Stimulated activated CD4-positive, alpha-beta T cell treated with anti-CD3 and anti-CD28 coated beads, Interleukin-4, amount 100 ng/mL, for 48 hours (primary cell): ENCODE results near the gene PHF1.
"Not testable (repeated sequence)": the region's sequence is repeated elsewhere in the genome, so short reads cannot be mapped to it uniquely, and the experiment has no call there.

Experiments
- DNase-seq, 2 donors: peaks; one replicate each; pipeline ENCODE4 v3.0.0-alpha.2; 2020; ENCODE audit warnings: low read depth in 2 of 2

PHF1 gene

DNA sequence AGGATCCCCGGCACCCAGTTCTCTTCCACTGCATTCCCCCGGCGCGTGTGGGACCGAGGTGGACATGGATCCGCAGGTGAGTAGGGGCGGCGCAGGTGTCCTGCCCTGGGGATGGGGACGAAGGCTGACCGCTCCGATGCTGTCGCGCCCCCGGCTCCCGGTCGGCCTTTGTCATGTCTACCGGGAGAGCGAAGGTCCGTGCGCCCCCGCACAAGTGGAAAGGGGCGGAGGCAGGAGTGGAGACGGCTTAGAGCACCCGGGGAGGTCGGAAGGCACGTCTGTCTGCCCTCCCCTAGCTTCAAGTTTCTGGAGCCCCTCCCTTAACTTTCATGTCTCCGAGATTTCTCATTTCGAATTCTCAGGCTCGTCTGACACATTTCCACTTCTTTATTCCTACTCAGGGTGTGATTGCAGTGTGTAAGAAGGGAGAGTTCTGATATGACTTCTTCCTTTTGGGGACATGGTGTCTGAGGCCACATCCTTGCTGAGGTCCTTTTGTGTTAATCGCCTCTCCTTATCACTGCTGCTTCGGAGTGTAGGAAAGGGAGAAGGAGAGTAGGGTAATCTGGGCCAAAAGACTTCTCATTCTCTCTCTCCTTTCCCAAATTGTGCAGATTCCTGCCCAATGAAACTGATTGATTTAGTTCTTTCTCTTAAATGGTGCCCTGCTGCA, 18.8 kb upstream of the PHF1 start:
- peak; percentile 56 to 64 for DNase-seq

DNA sequence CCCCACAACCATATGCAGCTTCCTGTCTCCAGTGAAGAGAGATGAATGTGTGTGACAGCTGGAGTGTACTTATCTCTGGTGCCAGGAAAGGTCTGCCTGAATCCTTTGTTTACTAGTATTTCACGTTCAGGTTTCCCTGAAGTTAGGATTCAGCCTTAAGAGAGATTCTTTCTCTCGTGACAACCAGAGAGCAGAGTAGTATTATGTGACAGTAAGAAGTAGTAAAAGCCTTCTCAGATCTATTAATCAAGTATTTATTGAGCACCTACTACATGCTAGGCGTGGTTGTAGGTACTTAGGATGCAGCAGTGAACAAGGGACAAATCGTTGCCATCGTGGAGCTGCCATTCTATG, 18.2 kb upstream of the PHF1 start:
- DNase-seq, result no peak

DNA sequence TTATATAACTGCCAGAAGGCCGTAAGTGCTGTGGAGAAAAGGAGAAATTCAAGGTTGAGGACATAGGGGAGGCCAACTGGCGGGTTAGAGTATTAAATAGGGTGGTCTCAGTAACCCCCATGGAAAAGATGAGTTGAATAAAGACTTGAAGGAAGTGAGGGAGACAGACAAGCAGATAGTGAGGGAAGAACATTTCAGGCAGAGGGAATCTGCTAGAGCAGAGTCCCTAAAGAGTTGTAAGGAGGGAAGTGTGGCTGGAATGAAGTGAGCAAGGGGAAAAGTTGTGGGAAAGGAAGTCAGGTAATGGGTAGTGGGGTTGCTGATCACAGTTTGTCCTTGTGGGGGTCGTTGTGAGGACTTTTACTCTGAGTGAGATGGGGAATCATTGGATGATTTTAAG, 17.8 kb upstream of the PHF1 start:
- no peak for DNase-seq

DNA sequence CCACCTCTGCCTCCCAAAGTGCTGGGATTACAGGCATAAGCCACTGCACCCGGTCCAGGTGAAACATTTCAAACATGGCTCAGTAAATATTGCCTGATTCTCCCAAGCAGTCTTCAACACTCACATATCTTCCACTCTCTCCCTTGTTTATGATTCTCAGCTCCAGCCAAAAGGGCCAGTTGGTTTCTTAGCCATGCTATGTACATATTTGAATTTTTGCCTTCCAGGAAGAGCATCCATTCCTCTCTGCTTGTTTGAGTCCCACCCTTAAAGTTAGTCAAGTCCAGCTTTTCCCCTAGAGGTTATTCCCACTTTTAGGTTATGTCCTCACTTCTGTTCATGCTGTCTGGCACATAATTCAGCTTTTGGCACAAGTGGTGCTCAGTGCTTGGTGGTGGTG, 13.3 kb upstream of the PHF1 start:
- DNase-seq, result no peak

DNA sequence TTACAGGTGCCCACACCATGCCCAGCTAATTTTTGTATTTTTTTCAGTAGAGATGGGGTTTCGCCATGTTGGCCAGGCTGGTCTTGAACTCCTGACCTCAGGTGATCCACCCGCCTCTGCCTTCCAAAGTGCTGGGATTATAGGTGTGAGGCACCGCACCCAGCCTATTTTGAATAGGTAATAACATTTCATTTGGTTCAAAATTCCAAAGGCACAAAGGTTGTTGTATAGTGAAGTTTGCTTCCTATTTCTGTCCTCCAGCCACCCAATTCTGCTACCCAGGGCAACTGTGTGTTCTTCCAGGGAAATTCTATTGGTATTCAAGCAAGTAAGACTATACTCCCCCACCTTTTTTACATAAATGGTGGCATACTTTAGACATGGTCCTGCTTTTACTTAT, 12.2 kb upstream of the PHF1 start:
- not testable (repeated sequence) for DNase-seq

DNA sequence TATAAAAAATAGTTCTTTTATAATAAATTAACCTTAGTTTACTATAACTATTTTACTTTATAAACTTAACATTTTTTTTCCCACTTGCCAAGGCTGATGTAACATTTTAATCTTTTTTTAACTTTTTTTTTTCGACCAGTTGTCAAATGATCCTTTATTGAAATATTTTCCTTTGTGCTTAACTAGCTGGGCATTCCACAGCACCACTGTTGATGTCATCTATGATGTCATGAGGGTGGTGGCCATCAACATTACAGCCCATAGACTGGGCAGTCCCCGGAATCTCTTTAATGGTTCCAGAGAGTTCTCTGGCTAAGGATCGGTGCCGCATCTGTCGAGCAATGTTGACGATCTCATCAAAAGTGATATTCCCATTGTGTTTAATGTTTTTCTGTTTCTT, 10.9 kb upstream of the PHF1 start:
- not testable (repeated sequence) for DNase-seq

DNA sequence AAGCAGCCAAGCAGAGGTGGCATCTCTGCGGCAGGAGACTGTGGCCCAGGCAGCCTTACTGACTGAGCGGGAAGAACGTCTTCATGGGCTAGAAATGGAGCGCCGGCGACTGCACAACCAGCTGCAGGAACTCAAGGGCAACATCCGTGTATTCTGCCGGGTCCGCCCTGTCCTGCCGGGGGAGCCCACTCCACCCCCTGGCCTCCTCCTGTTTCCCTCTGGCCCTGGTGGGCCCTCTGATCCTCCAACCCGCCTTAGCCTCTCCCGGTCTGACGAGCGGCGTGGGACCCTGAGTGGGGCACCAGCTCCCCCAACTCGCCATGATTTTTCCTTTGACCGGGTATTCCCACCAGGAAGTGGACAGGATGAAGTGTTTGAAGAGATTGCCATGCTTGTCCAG, 5.9 kb upstream of the PHF1 start:
- no peak for DNase-seq

DNA sequence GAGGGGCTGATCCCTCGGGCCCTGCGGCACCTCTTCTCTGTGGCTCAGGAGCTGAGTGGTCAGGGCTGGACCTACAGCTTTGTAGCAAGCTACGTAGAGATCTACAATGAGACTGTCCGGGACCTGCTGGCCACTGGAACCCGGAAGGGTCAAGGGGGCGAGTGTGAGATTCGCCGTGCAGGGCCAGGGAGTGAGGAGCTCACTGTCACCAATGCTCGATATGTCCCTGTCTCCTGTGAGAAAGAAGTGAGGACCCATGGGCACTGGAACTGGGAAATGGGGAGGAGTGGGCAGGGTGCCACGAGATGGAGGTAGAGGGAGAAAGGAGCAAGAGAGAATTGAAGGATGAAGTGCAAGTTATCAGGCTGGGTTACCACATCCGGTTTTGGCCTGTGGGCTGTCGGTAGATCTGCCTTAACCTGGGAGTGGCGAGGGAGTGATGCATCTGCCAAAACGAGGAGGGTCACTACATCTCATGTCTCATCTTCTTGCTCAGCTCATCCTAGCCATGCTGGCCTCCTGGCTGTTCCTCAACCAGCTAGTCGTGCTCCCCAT, 5.4 kb upstream of the PHF1 start:
- no peak for DNase-seq

DNA sequence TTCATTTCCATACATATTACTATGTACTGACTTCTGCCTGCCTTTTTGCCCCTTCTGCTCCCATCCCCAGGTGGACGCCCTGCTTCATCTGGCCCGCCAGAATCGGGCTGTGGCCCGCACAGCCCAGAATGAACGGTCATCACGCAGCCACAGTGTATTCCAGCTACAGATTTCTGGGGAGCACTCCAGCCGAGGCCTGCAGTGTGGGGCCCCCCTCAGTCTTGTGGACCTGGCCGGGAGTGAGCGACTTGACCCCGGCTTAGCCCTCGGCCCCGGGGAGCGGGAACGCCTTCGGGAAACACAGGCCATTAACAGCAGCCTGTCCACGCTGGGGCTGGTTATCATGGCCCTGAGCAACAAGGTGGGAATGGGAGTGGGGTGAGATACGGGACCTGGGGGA, 4.7 kb upstream of the PHF1 start:
- no peak for DNase-seq

DNA sequence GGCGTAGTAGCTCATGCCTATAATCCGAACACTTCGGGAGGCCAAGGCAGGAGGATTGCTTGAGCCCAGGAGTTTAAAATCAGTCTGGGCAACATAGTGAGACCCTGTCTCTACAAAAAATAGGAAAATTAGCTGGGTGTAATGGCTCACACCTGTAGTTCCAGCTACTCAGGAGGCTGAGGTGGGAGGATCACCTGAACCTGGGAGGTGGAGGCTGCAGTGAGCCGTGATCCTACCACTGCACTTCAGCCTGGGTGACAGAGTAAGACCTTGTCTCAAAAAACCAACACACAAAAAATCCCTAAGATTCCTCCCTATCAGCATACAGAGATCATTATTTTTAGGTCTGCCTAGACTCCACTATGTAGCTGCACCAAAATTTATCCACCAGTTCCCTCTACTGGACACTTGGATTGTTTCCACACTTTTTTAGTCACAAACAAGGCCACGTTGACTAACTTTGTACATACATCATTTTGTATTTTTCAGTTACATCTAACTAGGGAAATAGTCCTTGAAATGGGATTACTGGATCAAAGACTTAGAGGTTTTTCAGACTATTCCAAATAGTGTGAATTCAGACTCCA, 3.6 kb upstream of the PHF1 start:
- no peak for DNase-seq

DNA sequence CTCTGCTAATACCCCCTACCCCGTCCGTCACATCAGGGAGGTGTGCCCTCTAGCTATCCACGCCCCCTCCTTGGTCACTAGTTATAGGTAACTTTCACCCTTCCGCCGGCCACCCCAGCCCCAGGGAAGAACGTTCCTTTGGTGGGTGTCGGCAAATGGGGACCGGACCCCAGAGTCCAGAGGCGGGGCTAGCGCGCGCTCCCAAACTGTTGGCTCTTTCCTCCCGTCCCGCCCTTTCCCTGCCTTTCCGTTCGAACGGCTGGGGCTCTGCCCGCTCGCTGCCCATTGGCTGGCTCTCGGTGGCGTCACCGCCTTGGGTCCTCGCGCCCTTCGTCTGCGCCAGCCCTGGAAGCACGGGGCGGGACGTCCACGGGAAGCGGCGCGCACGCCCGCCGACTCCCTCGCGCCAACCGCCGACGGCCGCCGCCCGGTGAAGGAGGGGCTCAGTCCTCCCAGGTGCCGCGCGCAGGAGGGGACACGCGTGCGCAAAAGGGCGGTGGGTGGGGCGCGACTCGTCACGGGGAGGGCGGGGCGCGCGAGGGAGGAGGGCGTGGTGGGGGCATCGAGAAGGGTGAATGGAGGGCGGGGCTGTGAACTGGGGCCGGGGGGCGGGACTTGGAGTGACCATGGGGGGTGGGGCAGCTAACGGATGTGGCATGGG, 634 bp upstream of the PHF1 start:
- DNase-seq, result peak; percentile 96 to 98

DNA sequence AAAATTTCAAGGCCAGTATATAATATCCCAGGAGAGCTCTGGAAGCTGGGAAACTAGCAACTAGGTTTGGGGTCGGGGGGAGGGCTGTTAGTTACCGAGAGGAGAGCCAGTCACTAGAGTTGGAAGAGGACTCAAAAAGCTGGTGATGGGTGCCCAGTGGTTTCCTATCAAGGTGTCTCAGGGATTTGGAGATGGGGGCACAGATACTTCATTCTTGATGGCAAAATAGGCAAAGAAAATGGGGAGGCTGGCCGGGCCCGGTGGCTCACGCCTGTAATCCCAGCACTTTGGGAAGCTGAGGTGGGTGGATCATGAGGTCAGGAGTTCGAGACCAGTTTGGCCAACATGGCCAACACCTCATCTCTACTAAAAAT, 805 bp downstream of the PHF1 start:
- no peak for DNase-seq

DNA sequence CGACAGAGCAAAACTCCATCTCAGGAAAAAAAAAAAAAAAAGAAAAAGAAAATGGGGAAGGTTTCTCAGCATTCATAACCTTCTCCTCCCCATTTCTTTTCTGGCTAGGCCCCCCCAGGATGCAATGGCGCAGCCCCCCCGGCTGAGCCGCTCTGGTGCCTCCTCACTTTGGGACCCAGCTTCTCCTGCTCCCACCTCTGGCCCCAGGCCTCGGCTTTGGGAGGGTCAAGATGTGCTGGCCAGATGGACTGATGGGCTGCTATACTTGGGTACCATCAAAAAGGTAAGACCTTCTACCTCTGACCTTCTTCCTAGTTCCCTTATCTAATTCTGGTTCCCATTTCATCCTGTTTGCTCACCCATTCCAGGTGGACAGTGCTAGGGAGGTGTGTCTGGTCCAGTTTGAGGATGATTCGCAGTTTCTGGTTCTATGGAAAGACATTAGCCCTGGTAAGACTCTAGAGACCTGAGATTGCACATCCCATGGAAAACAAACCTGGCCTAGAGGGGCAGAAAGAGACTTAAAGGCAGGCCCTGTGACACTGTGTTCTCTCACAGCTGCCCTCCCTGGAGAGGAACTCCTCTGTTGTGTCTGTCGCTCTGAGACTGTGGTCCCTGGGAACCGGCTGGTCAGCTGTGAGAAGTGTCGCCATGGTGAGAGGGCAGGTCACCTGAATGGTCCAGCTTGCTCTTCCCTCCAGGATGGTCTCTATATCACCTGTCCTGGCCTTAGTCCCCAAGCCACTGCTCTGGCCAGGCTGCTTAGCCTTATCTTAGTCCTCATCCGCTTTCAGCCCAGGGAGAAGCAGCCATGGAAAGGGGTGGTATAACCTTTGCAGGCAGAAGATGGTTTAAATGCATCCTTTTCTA, 1.6 kb downstream of the PHF1 start:
- DNase-seq, result no peak

DNA sequence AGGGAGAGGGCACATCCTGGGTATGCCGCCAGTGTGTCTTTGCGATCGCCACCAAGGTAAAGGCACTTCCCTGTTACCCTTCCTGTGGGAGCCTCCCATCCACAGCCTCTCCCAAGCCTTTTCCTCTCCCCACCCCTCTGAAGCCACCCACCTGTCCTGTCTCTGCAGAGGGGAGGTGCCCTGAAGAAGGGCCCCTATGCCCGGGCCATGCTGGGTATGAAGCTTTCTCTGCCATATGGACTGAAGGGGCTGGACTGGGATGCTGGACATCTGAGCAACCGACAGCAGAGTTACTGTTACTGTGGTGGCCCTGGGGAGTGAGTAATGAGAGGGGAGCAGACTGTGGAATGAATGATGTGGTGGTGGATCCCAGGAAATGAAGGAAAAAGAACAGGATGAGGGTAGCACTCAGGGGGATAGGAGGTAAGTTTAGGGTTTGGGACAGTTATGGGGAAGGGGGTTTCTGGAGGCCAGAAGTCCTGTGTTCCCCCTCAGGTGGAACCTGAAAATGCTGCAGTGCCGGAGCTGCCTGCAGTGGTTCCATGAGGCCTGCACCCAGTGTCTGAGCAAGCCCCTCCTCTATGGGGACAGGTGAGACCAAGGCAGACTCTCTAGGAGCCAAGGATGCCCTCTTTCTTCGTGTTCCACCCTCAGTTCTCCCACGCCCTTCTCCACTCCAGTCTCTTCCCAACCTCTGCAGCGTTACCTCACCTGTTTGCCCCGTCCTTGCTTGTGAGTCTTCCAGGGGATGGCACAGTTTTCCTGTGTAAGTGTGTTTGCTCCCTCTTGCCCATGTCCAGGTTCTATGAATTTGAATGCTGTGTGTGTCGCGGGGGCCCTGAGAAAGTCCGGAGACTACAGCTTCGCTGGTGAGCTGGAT, 2.7 kb downstream of the PHF1 start:
- DNase-seq, result no peak

DNA sequence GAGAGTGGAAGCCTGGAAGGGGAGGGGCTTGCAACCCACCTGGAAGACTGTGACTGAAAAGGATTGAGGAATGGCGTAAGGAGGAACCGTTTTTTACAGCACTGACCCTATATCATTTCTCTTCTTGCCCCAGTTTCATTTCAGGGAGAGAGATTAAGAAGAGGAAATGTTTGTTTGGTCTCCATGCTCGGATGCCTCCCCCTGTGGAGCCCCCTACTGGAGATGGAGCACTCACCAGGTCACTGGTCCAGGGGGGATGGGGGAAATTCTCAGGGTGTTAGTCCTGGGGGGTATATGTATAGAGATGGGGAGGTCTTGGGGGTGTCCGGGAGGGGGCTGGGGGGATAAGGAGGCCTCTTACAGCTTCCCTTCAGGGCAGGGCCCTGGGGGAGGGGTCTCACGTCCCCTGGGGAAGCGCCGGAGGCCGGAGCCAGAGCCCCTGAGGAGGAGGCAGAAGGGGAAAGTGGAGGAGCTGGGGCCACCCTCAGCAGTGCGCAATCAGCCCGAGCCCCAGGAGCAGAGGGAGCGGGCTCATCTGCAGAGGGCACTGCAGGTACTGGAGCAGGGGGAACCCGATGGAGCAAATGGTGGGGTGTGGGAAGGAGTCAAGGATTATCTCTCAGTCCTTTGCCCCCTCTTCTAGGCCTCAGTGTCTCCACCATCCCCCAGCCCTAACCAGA, 3.9 kb downstream of the PHF1 start:
- DNase-seq, result no peak

DNA sequence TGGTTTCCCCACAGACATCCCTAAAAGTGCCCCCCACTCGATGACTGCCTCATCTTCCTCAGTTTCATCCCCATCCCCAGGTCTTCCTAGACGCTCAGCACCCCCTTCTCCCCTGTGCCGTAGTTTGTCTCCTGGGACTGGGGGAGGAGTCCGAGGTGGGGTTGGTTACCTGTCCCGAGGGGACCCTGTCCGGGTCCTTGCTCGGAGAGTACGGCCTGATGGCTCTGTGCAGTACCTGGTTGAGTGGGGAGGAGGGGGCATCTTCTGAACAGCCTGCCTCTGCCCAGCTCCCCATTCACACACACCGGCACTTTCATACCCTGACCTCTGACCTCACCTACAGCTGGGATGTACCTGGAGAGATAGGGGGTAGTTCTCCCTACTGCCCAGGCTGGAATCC, 5.0 kb downstream of the PHF1 start:
- DNase-seq, result no peak

DNA sequence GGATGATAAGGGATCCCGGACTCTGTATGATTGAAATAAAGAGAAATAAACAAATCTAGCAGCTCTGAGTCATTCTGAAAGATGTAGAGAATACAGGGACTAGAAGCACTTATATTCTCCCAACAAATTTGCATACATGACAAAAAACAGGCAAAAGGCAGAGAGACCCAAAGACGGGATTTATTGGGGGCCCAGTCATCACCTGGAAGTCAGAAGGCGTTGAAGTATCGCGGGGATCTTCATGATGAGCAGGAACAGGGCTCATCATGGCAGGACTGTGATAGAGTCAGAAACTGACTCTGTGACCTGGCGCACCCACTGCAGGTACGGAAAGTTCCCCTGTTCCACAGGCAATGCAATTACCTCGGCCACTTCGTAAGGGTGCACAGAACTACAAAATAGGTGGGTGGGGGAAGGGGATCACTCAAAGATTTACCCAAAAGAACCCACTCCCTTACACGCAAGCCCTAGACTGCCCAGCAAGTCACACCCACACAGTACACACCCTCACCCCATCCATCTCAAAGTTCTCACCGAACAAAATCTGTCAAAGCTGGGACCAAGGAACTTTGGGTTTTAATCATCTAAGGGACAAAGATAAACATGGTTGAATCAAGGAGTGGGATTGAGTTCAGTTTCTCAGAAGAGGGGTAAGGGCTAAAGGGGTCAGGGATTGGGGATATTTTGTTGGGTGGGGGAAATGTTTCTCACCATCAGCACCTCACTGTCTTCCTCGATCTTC, 5.7 kb downstream of the PHF1 start:
- DNase-seq, result peak in 1 of 2 donors; percentile 33

DNA sequence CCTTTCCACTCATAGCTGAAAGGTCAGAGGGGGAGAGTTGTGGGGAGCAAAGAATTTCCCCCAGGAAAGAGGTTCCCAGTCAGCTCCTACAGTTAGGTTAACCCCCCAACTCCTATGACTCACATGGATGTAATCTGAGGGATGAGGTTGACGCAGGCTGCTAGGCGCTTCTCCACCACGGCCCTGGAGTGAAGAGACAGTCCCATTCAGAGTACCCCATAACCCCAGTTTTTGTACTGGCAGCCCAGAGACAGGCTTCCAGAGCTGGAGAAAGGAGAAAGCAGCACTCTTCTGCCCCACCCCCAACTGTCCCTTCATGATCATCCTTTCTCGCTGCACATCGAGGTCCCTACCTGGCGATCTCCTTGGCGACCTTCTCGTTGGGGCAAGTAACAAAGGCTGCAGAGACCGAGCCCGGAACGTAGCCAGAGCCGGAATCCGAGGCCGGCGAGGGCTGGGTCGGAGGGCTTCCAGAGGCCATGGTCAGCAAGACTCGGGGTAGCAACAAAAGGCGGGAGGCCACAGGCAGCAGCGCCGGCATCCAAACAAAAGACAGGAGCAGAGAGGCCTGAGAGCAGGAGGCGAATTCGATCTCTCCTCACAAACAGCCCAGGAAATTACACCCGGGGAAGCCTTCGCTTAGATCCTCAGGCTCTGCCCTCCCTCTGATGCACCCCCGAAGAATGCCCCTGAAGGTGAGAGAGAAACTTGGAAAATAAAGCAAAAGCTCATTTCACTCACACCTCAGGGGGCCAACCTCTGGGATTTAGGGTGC, 6.5 kb downstream of the PHF1 start:
- DNase-seq, result no peak
